Ishikawa (cell line): ENCODE data around the gene TCF7L2.

ENCODE experiments used
- CEBPB ChIP-seq: IDR thresholded peaks from 2 replicates; pipeline ENCODE4 v1.6.1; 2012
- CREB1 ChIP-seq: IDR thresholded peaks from 2 replicates; pipeline ENCODE4 v1.6.1; 2012; ENCODE audit warnings: low read depth
- EGR1 ChIP-seq: IDR thresholded peaks from 2 replicates; pipeline ENCODE4 v1.6.1; 2012
- EP300 ChIP-seq: IDR thresholded peaks from 2 replicates; pipeline ENCODE4 v1.6.1; 2012; ENCODE audit warnings: borderline replicate concordance
- FOXM1 ChIP-seq: IDR thresholded peaks from 2 replicates; pipeline ENCODE4 v1.6.1; 2012; ENCODE audit warnings: low read depth, borderline replicate concordance
- MAX ChIP-seq: IDR thresholded peaks from 2 replicates; pipeline ENCODE4 v1.6.1; 2012
- NFIC ChIP-seq: IDR thresholded peaks from 2 replicates; pipeline ENCODE4 v1.6.1; 2012
- RAD21 ChIP-seq: IDR thresholded peaks from 2 replicates; pipeline ENCODE4 v1.6.1; 2012; ENCODE audit warnings: low read depth
- REST ChIP-seq: IDR thresholded peaks from 2 replicates; pipeline ENCODE4 v1.6.1; 2012; ENCODE audit warnings: low read depth, mild to moderate bottlenecking
- TAF1 ChIP-seq: IDR thresholded peaks from 2 replicates; pipeline ENCODE4 v1.6.1; 2012; ENCODE audit warnings: low read depth, mild to moderate bottlenecking
- TCF12 ChIP-seq: IDR thresholded peaks from 2 replicates; pipeline ENCODE4 v1.6.1; 2012; ENCODE audit warnings: low read depth
- TEAD4 ChIP-seq: IDR thresholded peaks from 2 replicates; pipeline ENCODE4 v1.6.1; 2012
- USF1 ChIP-seq: IDR thresholded peaks from 2 replicates; pipeline ENCODE4 v1.6.1; 2012
- YY1 ChIP-seq: IDR thresholded peaks from 2 replicates; pipeline ENCODE4 v1.6.1; 2012; ENCODE audit warnings: low read depth
- ZBTB7A ChIP-seq: IDR thresholded peaks from 2 replicates; pipeline ENCODE4 v1.6.1; 2012; ENCODE audit warnings: low read depth

Gene TCF7L2

GRCh38 chr10:113096128-113096996, 146.3 kb downstream of the TCF7L2 start:
- TF ChIP-seq NFIC: no peak
- no peak for TF ChIP-seq TAF1
- no peak for TF ChIP-seq RAD21
- TF ChIP-seq YY1: no peak
- TF ChIP-seq FOXM1: no peak
- TF ChIP-seq EP300: no peak
- no peak for TF ChIP-seq TCF12
- TF ChIP-seq REST: no peak
- no peak for TF ChIP-seq CEBPB
- TF ChIP-seq CREB1: no peak
- no peak for TF ChIP-seq ZBTB7A
- no peak for TF ChIP-seq MAX
- no peak for TF ChIP-seq USF1
- no peak for TF ChIP-seq TEAD4
- no peak for TF ChIP-seq EGR1

- no peak for TF ChIP-seq MAX
- TF ChIP-seq REST: no peak
- TF ChIP-seq CREB1: no peak
- no peak for TF ChIP-seq TEAD4
- TF ChIP-seq USF1: no peak
- TF ChIP-seq TCF12: no peak
- TF ChIP-seq CEBPB: no peak
- no peak for TF ChIP-seq EGR1
- no peak for TF ChIP-seq RAD21
- no peak for TF ChIP-seq ZBTB7A
These were observed 147.0 kb downstream of the TCF7L2 start for GRCh38 chr10:113097036-113097435.

- TF ChIP-seq NFIC (peak; percentile 77), MAX (no peak), CEBPB (peak; percentile 82), CREB1 (no peak), YY1 (no peak), FOXM1 (no peak), TAF1 (no peak), EP300 (peak; percentile 45; the same call in 1 of the 2 replicates)
These were observed 149.6 kb downstream of the TCF7L2 start for GRCh38 chr10:113099431-113100183.

- TF ChIP-seq USF1 (no peak), MAX (no peak), REST (no peak), EGR1 (no peak)
These were observed 150.2 kb downstream of the TCF7L2 start for GRCh38 chr10:113100281-113100680.
